Fibroblast of mammary gland (primary cell): ENCODE measurements around the gene TCHP.
"Not testable (repeated sequence)": the region's sequence is repeated elsewhere in the genome, so short reads cannot be mapped to it uniquely, and the experiment has no call there.

Experiments used
- DNase-seq: peaks from one replicate; pipeline ENCODE4 v3.0.0-alpha.2; 2010; ENCODE audit warnings: low read depth
- H3K4me3 ChIP-seq: 2 replicates; pipeline ENCODE4 v1.5.1; 2011; ENCODE audit warnings: low read depth, mild to moderate bottlenecking, low read length, moderate library complexity; ENCODE audit not compliant: control insufficient read depth
- CTCF ChIP-seq: conservative IDR thresholded peaks from 2 replicates; pipeline ENCODE4 v1.5.1; 2011; ENCODE audit warnings: low read depth, low read length, inconsistent platforms; ENCODE audit not compliant: control insufficient read depth, insufficient read depth

The TCHP gene

GRCh38 chr12:109899783-109900751 is at the start of gene TCHP:
TCHP (plus strand) TSS chr12:109900274; CDS start chr12:109903027, 2,753 bp downstream.
- TF ChIP-seq CTCF, result peak; percentile 36
- DNase-seq, result peak; percentile 86
- peak within 1 kb of the TSS; percentile 69 for H3K4me3 ChIP-seq

GRCh38 chr12:109850518-109850917 is 49.6 kb upstream of the TCHP start:
- not testable (repeated sequence) for H3K4me3 ChIP-seq, DNase-seq

GRCh38 chr12:109855377-109855776 is 44.7 kb upstream of the TCHP start:
- H3K4me3 ChIP-seq, result no peak overlapping the region
- DNase-seq, result no peak
- TF ChIP-seq CTCF, result no peak

- H3K4me3 ChIP-seq, result no peak overlapping the region
- no peak for DNase-seq
- no peak for TF ChIP-seq CTCF
These were observed 42.4 kb upstream of the TCHP start for GRCh38 chr12:109857715-109858114.

GRCh38 chr12:109858764-109859163 is 41.3 kb upstream of the TCHP start:
- DNase-seq, result no peak
- TF ChIP-seq CTCF, result no peak
- no peak overlapping the region for H3K4me3 ChIP-seq

- no peak overlapping the region for H3K4me3 ChIP-seq
- TF ChIP-seq CTCF, result no peak
- DNase-seq, result no peak
These were observed 39.1 kb upstream of the TCHP start for GRCh38 chr12:109860977-109861376.

GRCh38 chr12:109861689-109862314 is 38.3 kb upstream of the TCHP start:
- no peak overlapping the region for H3K4me3 ChIP-seq
- TF ChIP-seq CTCF, result no peak
- peak; percentile 27 for DNase-seq

- not testable (repeated sequence) for DNase-seq, H3K4me3 ChIP-seq
These were observed 37.6 kb upstream of the TCHP start for GRCh38 chr12:109862491-109862890.
